Hepatocyte (in vitro differentiated cells): Measurements from ENCODE around the gene INVS. TPM values are rescaled to one million over a fixed set of nuclear protein-coding genes. Genes with fewer than 3 reads are reported as not detected.

Experiments used
- DNase-seq: peaks from one replicate; pipeline ENCODE4 v3.0.0-alpha.2; 2016; ENCODE audit warnings: low spot score
- H2AFZ ChIP-seq: fragments of 200-600 bp; sonication (generic); 2 replicates; pipeline ENCODE4 v1.6.0; 2016; ENCODE audit warnings: antibody characterized with exemption, mild to moderate bottlenecking
- H3K27ac ChIP-seq: fragments of 200-600 bp; sonication (generic); 2 replicates; pipeline ENCODE4 v1.5.1; 2016; ENCODE audit warnings: mild to moderate bottlenecking
- H3K27me3 ChIP-seq: fragments of 200-600 bp; sonication (generic); 2 replicates; pipeline ENCODE4 v1.6.1; 2016
- H3K36me3 ChIP-seq: fragments of 200-600 bp; sonication (generic); replicated peaks from 2 replicates; pipeline ENCODE4 v1.5.1; 2016; ENCODE audit warnings: low read depth; ENCODE audit not compliant: insufficient read depth
- H3K4me1 ChIP-seq: fragments of 200-600 bp; sonication (generic); 2 replicates; pipeline ENCODE4 v1.5.1; 2016; ENCODE audit warnings: mild to moderate bottlenecking, moderate library complexity; ENCODE audit not compliant: insufficient read depth
- H3K4me2 ChIP-seq: fragments of 200-600 bp; sonication (generic); 2 replicates; pipeline ENCODE4 v1.6.0; 2016
- H3K4me3 ChIP-seq: fragments of 200-600 bp; sonication (generic); 2 replicates; pipeline ENCODE4 v1.5.1; 2016; ENCODE audit warnings: mild to moderate bottlenecking
- H3K79me2 ChIP-seq: fragments of 200-600 bp; sonication (generic); 2 replicates; pipeline ENCODE4 v1.6.0; 2017; ENCODE audit warnings: mild to moderate bottlenecking
- H3K9me2 ChIP-seq: fragments of 200-600 bp; sonication (generic); replicated peaks from 2 replicates; pipeline ENCODE4 v1.6.0; 2017; ENCODE audit warnings: mild to moderate bottlenecking; ENCODE audit not compliant: insufficient read depth
- H3K9me3 ChIP-seq: fragments of 200-600 bp; sonication (generic); 2 replicates; pipeline ENCODE4 v1.5.1; 2016; ENCODE audit warnings: low read depth, mild to moderate bottlenecking
- H4K20me1 ChIP-seq: fragments of 200-600 bp; sonication (generic); 2 replicates; pipeline ENCODE4 v1.6.0; 2016; ENCODE audit warnings: mild to moderate bottlenecking; ENCODE audit not compliant: insufficient read depth, poor library complexity, severe bottlenecking
- CTCF ChIP-seq: fragments of 200-600 bp; sonication (generic); IDR thresholded peaks from 2 replicates; pipeline ENCODE4 v1.5.1; 2016; ENCODE audit warnings: antibody characterized with exemption, mild to moderate bottlenecking; ENCODE audit not compliant: poor library complexity
- EZH2 ChIP-seq: fragments of 200-600 bp; sonication (generic); IDR thresholded peaks from 2 replicates; pipeline ENCODE4 v1.6.1; 2016; ENCODE audit warnings: antibody characterized with exemption, mild to moderate bottlenecking, borderline replicate concordance
- EZH2phosphoT487 ChIP-seq: fragments of 200-600 bp; sonication (generic); IDR thresholded peaks from one replicate; pipeline ENCODE4 v1.6.1; 2018; ENCODE audit warnings: antibody characterized with exemption, mild to moderate bottlenecking, low read depth, moderate library complexity; ENCODE audit not compliant: unreplicated experiment, severe bottlenecking
- WGBS: methylation state at CpG from one replicate; pipeline ENCODE4 v1.1.6; 2016; ENCODE audit warnings: low lambda C conversion rate; ENCODE audit errors: missing lambda C conversion rate; 5-methylcytosine and 5-hydroxymethylcytosine counted together
- polyA plus RNA-seq: library from polyadenylated mRNA; unstranded; fragments of >200 nt; fragmentation: Nextera tagmentation; extraction: Ambion mirVana; gene quantifications from 2 replicates; pipeline ENCODE4 v1.2.1, GENCODE V29; 2016
- total RNA-seq: library from RNA; depleted of rRNA; stranded (reverse); fragments of >200 nt; gene quantifications from 2 replicates; pipeline ENCODE4 v1.2.3, GENCODE V29; 2014

The INVS gene
- total and polyA plus RNA-seq, 2 experiments from 2014 or later, result 10.1 to 26.5 TPM

GRCh38 chr9:100086097-100086635 lies 12.9 kb upstream of the INVS start:
- Histone ChIP-seq H4K20me1 (peaks cover 77% of the 10 kb centered on the region), H3K4me3 (no peak overlapping the region), H3K79me2 (peaks cover 99% of the 10 kb centered on the region), H3K4me1 (no peaks in the 10 kb centered on the region), H3K9me2 (no peaks in the 10 kb centered on the region), H3K4me2 (no peak overlapping the region), H3K36me3 (no peaks in the 10 kb centered on the region), H3K27me3 (no peaks in the 10 kb centered on the region), H3K27ac (no peak overlapping the region), H3K9me3 (no peaks in the 10 kb centered on the region), H2AFZ (no peak overlapping the region)
- TF ChIP-seq EZH2 (no peak), EZH2phosphoT487 (no peak), CTCF (no peak)
- 88% methylated on average over 3 of the region's 3 CpGs for WGBS
- DNase-seq, result no peak

GRCh38 chr9:100087218-100087617 lies 11.8 kb upstream of the INVS start:
- Histone ChIP-seq H3K4me2 (no peak overlapping the region), H3K9me3 (no peaks in the 10 kb centered on the region), H2AFZ (no peak overlapping the region), H3K27ac (no peak overlapping the region), H3K79me2 (peaks cover 99% of the 10 kb centered on the region), H3K36me3 (no peaks in the 10 kb centered on the region), H3K4me3 (no peak overlapping the region), H3K27me3 (no peaks in the 10 kb centered on the region), H3K4me1 (no peaks in the 10 kb centered on the region), H3K9me2 (no peaks in the 10 kb centered on the region), H4K20me1 (peaks cover 75% of the 10 kb centered on the region)
- 87% methylated on average over 1 of the region's 1 CpG for WGBS
- TF ChIP-seq EZH2, result no peak
- no peak for TF ChIP-seq EZH2phosphoT487
- no peak for TF ChIP-seq CTCF
- DNase-seq, result no peak

GRCh38 chr9:100088202-100088601 lies 10.8 kb upstream of the INVS start:
- H2AFZ ChIP-seq, result no peak overlapping the region
- no peaks in the 10 kb centered on the region for H3K9me2 ChIP-seq
- H3K4me1 ChIP-seq, result no peaks in the 10 kb centered on the region
- H3K27me3 ChIP-seq, result no peaks in the 10 kb centered on the region
- no peak overlapping the region for H3K27ac ChIP-seq
- 79% methylated on average over 4 of the region's 4 CpGs for WGBS
- no peaks in the 10 kb centered on the region for H3K9me3 ChIP-seq
- H3K79me2 ChIP-seq, result peaks cover 100% of the 10 kb centered on the region
- H3K4me3 ChIP-seq, result no peak overlapping the region
- H4K20me1 ChIP-seq, result peaks cover 75% of the 10 kb centered on the region
- H3K36me3 ChIP-seq, result no peaks in the 10 kb centered on the region
- DNase-seq, result no peak
- TF ChIP-seq EZH2phosphoT487 (no peak), CTCF (no peak), EZH2 (no peak)
- H3K4me2 ChIP-seq, result no peak overlapping the region

GRCh38 chr9:100090880-100091279 lies 8.2 kb upstream of the INVS start:
- no peaks in the 10 kb centered on the region for H3K4me1 ChIP-seq
- no peaks in the 10 kb centered on the region for H3K36me3 ChIP-seq
- no peak overlapping the region for H3K4me3 ChIP-seq
- no peak for TF ChIP-seq EZH2phosphoT487
- TF ChIP-seq CTCF, result no peak
- TF ChIP-seq EZH2, result no peak
- H2AFZ ChIP-seq, result no peak overlapping the region
- no peaks in the 10 kb centered on the region for H3K9me3 ChIP-seq
- H3K27ac ChIP-seq, result no peak overlapping the region
- no peaks in the 10 kb centered on the region for H3K9me2 ChIP-seq
- WGBS, result 89% methylated on average over 1 of the region's 1 CpG
- DNase-seq, result no peak
- no peak overlapping the region for H3K4me2 ChIP-seq
- H3K27me3 ChIP-seq, result no peaks in the 10 kb centered on the region
- H4K20me1 ChIP-seq, result peaks cover 77% of the 10 kb centered on the region
- H3K79me2 ChIP-seq, result peaks cover 100% of the 10 kb centered on the region
